Gastrocnemius medialis (tissue), 4 donors: ENCODE data around the gene CTSD.

Experiments
- CTCF ChIP-seq, 5 experiments: fragments of 450-650 bp in 3 of 5; fragments of 200-600 bp in 2 of 5; sonication (generic) in 2 of 5; IDR thresholded peaks in 4 of 5; conservative IDR thresholded peaks in 1 of 5; 1 replicate in 4 of 5; 2 replicates in 1 of 5; pipeline ENCODE4 v1.5.1; 2016 to 2019; ENCODE audit warnings: antibody characterized with exemption in 5 of 5, mild to moderate bottlenecking in 3 of 5, moderate library complexity in 3 of 5
- POLR2A ChIP-seq, 2 donors: fragments of 450-650 bp; IDR thresholded peaks; one replicate each; pipeline ENCODE4 v1.6.1; 2017; ENCODE audit warnings: antibody characterized with exemption in 2 of 2, mild to moderate bottlenecking in 2 of 2, moderate library complexity in 2 of 2

GRCh38 chr11:1761110-1761856 is 2.4 kb downstream of the CTSD start:
- TF ChIP-seq CTCF (IDR thresholded peaks at IDR 0.05 in 4 of 5, conservative IDR thresholded peaks at IDR 0.05 in 1 of 5) = no peak
- TF ChIP-seq POLR2A (IDR thresholded peaks at IDR 0.05) = no peak
